K562 (cell line): Measurements from ENCODE around the gene GCDH. TPM values are rescaled to one million over a fixed set of nuclear protein-coding genes. Genes with fewer than 3 reads are reported as not detected.

Experiments used
- MCM5 ChIP-seq: fragments of 450-650 bp; IDR thresholded peaks from 2 replicates; pipeline ENCODE4 v1.6.1; 2016; ENCODE audit warnings: low read depth
- SP2 ChIP-seq: IDR thresholded peaks from 2 replicates; pipeline ENCODE4 v1.6.1; 2011; ENCODE audit warnings: mild to moderate bottlenecking, low read depth, low read length, moderate library complexity; ENCODE audit not compliant: poor library complexity, severe bottlenecking; ENCODE audit errors: extremely low read depth
- STAG1 ChIP-seq: sonication (generic); formaldehyde crosslinking; IDR thresholded peaks from 2 replicates; pipeline ENCODE4 v1.5.0; 2020; ENCODE audit warnings: missing genetic modification reagents, borderline replicate concordance
- ZNF217 ChIP-seq: sonication (generic); formaldehyde crosslinking; IDR thresholded peaks from 2 replicates; pipeline ENCODE4 v1.8.0; 2022; ENCODE audit warnings: mild to moderate bottlenecking, missing genetic modification reagents
- ZNF3 ChIP-seq: fragments of 250-450 bp; sonication (Bioruptor Pico); IDR thresholded peaks from 2 replicates; pipeline ENCODE4 v1.5.0; 2021; ENCODE audit warnings: mild to moderate bottlenecking, moderate library complexity
- polyA plus RNA-seq, 8 experiments: library from polyadenylated mRNA; depleted of rRNA in 4 of 8; stranded (reverse) in 5 of 8; unstranded in 3 of 8; fragments of >200 nt; fragmentation: Nextera tagmentation in 2 of 8; fragmentation: Illumina TruSeq in 1 of 8; extraction: Ambion mirVana in 2 of 8; extraction: Trizol in 1 of 8; gene quantifications; 2 replicates each; pipeline versions ENCODE4 v1.2.1 to v1.2.3, GENCODE V29; 2011 to 2014; ENCODE audit warnings: inconsistent platforms in 1 of 8, missing spikeins in 1 of 8
- total RNA-seq, 7 experiments: library from RNA; depleted of rRNA in 6 of 7; stranded (reverse); fragments of >200 nt in 6 of 7; fragmentation: Illumina TruSeq in 2 of 7; extraction: Trizol in 2 of 7; gene quantifications; 2 replicates each; pipeline versions ENCODE4 v1.2.1 to v1.2.3, GENCODE V29; 2011 to 2021; ENCODE audit warnings: low replicate concordance in 1 of 7
- TF ChIP-seq, protein P1 (sequence below): fragments of 200-600 bp; sonication (generic); IDR thresholded peaks from one replicate; pipeline ENCODE4 v1.6.1; 2012; ENCODE audit warnings: mild to moderate bottlenecking, low read depth, low read length, inconsistent platforms
- TF ChIP-seq, protein P2 (sequence below): sonication (generic); formaldehyde crosslinking; IDR thresholded peaks from 2 replicates; pipeline ENCODE4 v1.8.0; 2023; ENCODE audit warnings: missing genetic modification reagents, mild to moderate bottlenecking, borderline replicate concordance
- TF ChIP-seq, protein P3 (sequence below): fragments of 250-450 bp; sonication (Bioruptor Pico); IDR thresholded peaks from 2 replicates; pipeline ENCODE4 v1.5.0; 2021

GCDH gene
- total and polyA plus RNA-seq, 9 of the 15 experiments (the other 6 are each of a cell fraction or from before 2014, with no cell fraction given), result 2.9 to 50.8 (median 19.1) TPM

DNA sequence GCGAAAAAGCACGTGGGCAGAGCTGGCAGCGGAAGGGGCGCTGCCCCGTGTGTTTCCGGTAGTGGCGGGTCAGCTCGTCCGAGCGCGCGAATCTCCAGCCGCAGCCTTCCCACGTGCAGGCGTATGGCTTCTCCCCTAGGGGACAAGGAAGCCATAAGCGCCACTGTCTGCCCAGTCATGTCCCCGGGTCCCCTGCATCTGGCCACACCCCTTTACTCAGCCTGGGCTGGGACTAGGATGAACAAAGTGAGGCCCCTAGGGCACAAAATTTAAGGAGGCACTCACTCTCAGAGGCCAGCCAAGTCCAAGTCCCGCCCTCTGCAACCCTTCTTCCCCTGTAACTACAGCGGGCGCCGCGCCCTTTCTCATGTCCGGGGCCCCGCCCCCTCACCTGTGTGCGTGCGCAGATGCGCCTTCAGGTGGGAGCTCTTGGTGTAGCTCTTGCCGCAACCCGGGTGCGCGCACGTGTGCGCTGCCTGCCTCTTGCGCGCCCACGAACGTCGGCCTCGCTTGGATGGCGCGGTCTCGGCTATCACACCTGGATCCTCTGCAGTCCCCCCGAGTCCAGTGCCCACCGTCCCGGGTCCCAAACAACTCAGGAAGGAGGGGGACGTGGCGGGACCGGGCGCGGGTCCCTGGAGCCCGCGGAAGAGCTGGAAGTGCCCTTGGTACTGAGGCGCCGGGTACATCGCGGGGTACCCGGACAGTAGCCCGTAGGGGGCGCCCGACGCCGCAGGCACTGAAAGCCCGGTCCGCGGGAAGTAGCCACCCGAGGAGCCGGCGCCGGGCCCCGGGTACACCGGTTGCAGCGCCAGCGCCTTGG lies 5.8 kb upstream of the GCDH start (continued):
- TF ChIP-seq, protein P1, sequence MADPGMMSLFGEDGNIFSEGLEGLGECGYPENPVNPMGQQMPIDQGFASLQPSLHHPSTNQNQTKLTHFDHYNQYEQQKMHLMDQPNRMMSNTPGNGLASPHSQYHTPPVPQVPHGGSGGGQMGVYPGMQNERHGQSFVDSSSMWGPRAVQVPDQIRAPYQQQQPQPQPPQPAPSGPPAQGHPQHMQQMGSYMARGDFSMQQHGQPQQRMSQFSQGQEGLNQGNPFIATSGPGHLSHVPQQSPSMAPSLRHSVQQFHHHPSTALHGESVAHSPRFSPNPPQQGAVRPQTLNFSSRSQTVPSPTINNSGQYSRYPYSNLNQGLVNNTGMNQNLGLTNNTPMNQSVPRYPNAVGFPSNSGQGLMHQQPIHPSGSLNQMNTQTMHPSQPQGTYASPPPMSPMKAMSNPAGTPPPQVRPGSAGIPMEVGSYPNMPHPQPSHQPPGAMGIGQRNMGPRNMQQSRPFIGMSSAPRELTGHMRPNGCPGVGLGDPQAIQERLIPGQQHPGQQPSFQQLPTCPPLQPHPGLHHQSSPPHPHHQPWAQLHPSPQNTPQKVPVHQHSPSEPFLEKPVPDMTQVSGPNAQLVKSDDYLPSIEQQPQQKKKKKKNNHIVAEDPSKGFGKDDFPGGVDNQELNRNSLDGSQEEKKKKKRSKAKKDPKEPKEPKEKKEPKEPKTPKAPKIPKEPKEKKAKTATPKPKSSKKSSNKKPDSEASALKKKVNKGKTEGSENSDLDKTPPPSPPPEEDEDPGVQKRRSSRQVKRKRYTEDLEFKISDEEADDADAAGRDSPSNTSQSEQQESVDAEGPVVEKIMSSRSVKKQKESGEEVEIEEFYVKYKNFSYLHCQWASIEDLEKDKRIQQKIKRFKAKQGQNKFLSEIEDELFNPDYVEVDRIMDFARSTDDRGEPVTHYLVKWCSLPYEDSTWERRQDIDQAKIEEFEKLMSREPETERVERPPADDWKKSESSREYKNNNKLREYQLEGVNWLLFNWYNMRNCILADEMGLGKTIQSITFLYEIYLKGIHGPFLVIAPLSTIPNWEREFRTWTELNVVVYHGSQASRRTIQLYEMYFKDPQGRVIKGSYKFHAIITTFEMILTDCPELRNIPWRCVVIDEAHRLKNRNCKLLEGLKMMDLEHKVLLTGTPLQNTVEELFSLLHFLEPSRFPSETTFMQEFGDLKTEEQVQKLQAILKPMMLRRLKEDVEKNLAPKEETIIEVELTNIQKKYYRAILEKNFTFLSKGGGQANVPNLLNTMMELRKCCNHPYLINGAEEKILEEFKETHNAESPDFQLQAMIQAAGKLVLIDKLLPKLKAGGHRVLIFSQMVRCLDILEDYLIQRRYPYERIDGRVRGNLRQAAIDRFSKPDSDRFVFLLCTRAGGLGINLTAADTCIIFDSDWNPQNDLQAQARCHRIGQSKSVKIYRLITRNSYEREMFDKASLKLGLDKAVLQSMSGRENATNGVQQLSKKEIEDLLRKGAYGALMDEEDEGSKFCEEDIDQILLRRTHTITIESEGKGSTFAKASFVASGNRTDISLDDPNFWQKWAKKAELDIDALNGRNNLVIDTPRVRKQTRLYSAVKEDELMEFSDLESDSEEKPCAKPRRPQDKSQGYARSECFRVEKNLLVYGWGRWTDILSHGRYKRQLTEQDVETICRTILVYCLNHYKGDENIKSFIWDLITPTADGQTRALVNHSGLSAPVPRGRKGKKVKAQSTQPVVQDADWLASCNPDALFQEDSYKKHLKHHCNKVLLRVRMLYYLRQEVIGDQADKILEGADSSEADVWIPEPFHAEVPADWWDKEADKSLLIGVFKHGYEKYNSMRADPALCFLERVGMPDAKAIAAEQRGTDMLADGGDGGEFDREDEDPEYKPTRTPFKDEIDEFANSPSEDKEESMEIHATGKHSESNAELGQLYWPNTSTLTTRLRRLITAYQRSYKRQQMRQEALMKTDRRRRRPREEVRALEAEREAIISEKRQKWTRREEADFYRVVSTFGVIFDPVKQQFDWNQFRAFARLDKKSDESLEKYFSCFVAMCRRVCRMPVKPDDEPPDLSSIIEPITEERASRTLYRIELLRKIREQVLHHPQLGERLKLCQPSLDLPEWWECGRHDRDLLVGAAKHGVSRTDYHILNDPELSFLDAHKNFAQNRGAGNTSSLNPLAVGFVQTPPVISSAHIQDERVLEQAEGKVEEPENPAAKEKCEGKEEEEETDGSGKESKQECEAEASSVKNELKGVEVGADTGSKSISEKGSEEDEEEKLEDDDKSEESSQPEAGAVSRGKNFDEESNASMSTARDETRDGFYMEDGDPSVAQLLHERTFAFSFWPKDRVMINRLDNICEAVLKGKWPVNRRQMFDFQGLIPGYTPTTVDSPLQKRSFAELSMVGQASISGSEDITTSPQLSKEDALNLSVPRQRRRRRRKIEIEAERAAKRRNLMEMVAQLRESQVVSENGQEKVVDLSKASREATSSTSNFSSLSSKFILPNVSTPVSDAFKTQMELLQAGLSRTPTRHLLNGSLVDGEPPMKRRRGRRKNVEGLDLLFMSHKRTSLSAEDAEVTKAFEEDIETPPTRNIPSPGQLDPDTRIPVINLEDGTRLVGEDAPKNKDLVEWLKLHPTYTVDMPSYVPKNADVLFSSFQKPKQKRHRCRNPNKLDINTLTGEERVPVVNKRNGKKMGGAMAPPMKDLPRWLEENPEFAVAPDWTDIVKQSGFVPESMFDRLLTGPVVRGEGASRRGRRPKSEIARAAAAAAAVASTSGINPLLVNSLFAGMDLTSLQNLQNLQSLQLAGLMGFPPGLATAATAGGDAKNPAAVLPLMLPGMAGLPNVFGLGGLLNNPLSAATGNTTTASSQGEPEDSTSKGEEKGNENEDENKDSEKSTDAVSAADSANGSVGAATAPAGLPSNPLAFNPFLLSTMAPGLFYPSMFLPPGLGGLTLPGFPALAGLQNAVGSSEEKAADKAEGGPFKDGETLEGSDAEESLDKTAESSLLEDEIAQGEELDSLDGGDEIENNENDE, result no peak
- TF ChIP-seq, protein P2, sequence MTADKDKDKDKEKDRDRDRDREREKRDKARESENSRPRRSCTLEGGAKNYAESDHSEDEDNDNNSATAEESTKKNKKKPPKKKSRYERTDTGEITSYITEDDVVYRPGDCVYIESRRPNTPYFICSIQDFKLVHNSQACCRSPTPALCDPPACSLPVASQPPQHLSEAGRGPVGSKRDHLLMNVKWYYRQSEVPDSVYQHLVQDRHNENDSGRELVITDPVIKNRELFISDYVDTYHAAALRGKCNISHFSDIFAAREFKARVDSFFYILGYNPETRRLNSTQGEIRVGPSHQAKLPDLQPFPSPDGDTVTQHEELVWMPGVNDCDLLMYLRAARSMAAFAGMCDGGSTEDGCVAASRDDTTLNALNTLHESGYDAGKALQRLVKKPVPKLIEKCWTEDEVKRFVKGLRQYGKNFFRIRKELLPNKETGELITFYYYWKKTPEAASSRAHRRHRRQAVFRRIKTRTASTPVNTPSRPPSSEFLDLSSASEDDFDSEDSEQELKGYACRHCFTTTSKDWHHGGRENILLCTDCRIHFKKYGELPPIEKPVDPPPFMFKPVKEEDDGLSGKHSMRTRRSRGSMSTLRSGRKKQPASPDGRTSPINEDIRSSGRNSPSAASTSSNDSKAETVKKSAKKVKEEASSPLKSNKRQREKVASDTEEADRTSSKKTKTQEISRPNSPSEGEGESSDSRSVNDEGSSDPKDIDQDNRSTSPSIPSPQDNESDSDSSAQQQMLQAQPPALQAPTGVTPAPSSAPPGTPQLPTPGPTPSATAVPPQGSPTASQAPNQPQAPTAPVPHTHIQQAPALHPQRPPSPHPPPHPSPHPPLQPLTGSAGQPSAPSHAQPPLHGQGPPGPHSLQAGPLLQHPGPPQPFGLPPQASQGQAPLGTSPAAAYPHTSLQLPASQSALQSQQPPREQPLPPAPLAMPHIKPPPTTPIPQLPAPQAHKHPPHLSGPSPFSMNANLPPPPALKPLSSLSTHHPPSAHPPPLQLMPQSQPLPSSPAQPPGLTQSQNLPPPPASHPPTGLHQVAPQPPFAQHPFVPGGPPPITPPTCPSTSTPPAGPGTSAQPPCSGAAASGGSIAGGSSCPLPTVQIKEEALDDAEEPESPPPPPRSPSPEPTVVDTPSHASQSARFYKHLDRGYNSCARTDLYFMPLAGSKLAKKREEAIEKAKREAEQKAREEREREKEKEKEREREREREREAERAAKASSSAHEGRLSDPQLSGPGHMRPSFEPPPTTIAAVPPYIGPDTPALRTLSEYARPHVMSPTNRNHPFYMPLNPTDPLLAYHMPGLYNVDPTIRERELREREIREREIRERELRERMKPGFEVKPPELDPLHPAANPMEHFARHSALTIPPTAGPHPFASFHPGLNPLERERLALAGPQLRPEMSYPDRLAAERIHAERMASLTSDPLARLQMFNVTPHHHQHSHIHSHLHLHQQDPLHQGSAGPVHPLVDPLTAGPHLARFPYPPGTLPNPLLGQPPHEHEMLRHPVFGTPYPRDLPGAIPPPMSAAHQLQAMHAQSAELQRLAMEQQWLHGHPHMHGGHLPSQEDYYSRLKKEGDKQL (CRISPR knock-in tag), result no peak
- TF ChIP-seq, protein P3, sequence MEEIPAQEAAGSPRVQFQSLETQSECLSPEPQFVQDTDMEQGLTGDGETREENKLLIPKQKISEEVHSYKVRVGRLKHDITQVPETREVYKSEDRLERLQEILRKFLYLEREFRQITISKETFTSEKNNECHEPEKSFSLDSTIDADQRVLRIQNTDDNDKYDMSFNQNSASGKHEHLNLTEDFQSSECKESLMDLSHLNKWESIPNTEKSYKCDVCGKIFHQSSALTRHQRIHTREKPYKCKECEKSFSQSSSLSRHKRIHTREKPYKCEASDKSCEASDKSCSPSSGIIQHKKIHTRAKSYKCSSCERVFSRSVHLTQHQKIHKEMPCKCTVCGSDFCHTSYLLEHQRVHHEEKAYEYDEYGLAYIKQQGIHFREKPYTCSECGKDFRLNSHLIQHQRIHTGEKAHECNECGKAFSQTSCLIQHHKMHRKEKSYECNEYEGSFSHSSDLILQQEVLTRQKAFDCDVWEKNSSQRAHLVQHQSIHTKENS (CRISPR knock-in tag), result no peak
- no peak for TF ChIP-seq ZNF217 (CRISPR knock-in tag)
- no peak for TF ChIP-seq MCM5
- TF ChIP-seq ZNF3 (CRISPR knock-in tag), result no peak
- peak; percentile 26 for TF ChIP-seq SP2
- TF ChIP-seq STAG1, result 0 out of 2 replicates have a peak, but pooled peaks have one; percentile 22
